NCI-H1417 (cell line): ENCODE data around the gene GPR146.
A peak's percentile ranks its signal among the peaks of the same experiment; 100 is the strongest.

Experiments used
- DNase-seq, 3 experiments: peaks; one replicate each; lab custom pipeline; 2025; lab: John Stamatoyannopoulos, UW

The GPR146 gene

GRCh38 chr7:1092806-1093501, 48.6 kb downstream of the GPR146 start:
- DNase-seq: no peak

DNA sequence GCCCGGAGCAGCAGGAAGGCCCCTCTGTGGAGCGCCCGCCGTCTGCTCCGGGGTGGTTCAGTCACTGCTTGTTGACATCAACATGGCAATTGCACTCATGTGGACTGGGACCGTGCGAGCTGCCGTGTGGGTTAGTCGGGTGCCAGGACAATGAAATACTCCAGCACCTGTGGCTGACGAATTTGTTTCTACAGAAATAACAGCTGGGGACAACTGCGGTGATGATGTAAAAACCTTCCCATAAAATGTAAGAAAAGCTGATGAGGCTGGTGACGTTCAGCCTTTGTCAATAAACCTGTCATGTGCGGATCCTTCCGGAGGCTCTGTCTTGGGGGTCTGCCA, 49.1 kb downstream of the GPR146 start:
- no peak for DNase-seq

GRCh38 chr7:1093916-1094508, 49.7 kb downstream of the GPR146 start:
- no peak for DNase-seq

DNA sequence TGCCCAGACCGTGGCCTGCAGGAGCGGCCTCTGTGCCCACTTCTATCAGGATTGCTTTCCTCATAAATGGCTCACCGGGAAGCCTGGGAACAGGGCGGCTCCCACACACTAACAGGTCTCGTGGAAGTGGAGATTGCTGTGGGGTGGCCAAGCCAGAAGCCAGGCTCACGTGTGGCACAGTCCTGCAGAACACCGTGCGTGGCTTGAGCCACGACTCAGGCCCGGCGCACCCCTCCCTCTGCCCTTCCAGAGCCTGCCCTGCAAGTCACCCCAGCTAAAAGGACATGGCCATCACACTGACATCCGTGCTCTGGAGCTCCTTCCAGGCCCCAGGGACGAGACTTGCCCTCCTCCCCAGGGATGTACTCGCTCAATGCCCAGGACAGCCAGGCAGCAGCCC, 50.5 kb downstream of the GPR146 start:
- no peak for DNase-seq

DNA sequence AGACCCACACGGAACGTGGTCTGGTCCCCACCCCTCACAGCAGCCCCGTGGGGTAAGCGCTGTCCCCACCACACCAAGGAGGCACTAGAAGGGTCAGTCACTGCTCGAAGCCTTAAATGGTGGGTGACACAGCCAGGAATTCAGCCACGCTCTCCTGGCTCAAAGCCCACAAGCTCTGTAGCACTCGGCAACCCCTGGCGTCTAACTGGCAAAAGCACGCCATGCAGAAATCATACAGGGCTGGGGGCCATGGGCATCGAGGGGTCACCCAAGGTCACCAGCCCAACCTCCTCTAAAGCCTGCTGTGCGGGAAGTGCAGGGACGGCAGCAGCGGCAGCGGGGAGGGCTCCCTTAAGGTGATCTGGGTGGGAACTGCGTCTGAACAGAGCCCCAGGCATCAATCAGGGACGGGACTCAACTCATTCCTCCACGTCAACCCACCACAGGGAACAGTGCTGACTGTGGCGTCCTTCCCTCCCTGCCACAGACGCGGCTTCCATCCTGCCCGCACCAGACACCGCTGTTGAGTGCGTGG, 51.3 kb downstream of the GPR146 start:
- no peak for DNase-seq

GRCh38 chr7:1096156-1097119, 52.1 kb downstream of the GPR146 start:
- DNase-seq: no peak

- DNase-seq: no peak
Observed at GRCh38 chr7:1097120-1097504, 52.8 kb downstream of the GPR146 start.

GRCh38 chr7:1098243-1099153, 54.2 kb downstream of the GPR146 start:
- no peak for DNase-seq

DNA sequence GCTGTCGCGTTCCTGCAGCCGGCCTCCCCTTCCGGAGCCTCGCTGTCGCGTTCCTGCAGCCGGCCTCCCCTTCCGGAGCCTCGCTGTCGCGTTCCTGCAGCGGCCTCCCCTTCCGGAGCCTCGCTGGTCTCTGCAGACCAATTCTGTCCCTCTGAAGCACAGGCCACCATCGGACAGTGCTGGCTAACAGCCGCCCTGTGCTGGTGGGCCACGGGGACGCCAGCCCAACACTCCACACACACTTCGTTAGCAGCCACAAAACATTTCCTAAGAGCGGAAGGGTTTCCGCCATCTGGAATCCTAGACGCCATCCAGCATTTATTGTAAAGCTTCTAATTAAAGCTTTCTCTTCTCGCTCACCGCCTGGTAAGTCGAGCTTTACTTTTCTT, 54.8 kb downstream of the GPR146 start:
- DNase-seq: no peak

- DNase-seq: no peak
Observed at GRCh38 chr7:1099637-1100036, 55.3 kb downstream of the GPR146 start.

- peak in 1 of 3 experiments; percentile 45 for DNase-seq
Observed at GRCh38 chr7:1100386-1100785, 56.0 kb downstream of the GPR146 start.

DNA sequence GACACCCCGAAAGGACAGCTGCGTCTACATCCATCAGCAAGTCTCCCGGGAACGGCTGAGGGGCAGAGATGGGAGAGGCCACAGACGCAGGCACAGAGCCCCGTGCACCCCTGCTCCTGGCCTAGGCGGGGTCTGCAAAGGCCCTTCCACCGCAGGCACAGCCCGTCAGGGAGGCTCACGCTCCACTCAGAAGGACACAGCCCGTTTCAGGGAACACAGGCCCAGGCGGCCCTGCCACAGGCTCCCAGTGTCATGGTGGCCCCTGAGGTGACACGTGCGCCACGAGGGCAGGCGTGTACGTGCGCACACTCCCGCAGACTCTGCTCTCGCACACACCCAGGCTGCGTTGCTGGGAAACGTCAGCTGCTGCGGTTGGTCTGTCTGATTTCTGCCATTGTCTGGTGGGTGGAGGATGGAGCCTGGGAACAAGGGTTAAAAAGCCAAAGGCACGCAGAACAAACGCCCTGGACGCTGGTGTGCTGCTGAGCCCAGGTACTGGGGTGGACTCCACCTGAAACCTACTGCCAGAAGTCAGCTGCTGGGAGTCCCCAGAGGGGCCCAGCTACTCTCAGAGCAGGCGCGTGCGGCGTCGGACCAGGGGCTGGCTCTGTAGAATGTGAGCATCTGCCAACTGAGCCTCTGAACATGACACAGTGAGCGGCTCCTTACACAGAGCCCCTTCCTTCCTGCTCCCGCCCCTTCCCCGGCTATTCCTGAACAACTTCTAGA, 56.7 kb downstream of the GPR146 start:
- peak in 1 of 3 experiments; percentile 45 for DNase-seq

- no peak for DNase-seq
Observed at GRCh38 chr7:1101563-1102431, 57.5 kb downstream of the GPR146 start.

DNA sequence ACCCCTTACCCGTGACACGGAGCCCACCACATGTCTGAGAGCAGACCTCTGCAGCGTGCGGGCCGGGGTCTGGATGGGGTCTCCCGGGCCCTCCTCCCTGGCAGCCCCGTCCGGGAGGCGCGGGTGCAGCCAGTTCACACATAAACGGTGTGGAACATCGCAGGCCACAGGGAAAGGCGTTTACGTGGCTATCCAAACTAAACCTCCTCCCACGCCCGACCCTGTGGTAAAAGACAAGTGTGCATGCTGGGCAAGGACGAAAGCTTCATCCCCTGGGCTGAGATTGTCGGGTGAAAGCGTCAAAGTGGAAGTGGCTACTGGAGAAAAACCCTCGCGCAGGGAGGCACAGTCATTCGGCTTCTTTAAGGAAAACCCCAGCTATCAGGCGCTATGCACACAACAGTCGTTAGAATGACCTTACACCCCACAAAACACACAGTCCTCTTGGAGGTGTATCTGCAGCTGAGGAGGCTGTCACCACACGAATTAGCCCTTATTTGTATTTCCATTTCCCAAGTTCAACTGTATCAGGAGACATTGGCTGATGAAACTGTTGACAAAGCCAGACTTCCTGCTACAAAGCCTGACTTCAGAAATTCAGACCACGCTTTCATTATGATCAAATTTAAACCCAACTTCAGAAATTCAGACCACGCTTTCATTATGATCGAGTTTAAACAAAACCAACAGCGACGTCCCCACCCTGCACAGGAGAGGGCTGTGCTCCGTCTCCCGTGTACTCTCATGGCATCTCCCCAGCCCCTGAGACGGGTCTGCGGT, 58.9 kb downstream of the GPR146 start:
- no peak for DNase-seq

GRCh38 chr7:1103789-1104515, 59.6 kb downstream of the GPR146 start:
- DNase-seq: no peak

GRCh38 chr7:1104516-1105179, 60.3 kb downstream of the GPR146 start:
- DNase-seq: no peak

DNA sequence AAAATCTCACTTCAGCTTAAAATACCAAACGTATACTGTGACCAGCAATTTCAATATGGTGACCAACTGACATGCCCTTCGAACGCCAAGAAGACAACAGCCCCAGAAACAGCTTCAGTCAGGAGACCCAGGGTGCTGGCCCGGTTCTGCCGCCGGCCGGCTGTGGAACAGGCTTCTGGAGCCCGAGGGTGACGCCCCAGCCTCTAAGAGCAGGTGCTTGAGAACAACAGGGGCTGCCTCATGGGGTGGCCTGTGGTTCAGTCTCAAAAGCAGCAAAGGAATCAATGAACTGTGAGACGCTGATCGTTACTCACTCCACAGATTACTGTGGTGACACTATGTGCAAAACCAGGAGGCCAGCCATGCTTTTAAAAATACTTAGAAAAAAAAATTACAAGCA, 60.8 kb downstream of the GPR146 start:
- no peak for DNase-seq
